NCI-H2196 treated with DMSO at 0.1 percent for 48 hours (cell line): Measurements from ENCODE around the gene TFF2.

Experiments
- DNase-seq: peaks from one replicate; lab custom pipeline; 2025; ENCODE audit not compliant: unreplicated experiment; lab: John Stamatoyannopoulos, UW

Gene TFF2, protein sequence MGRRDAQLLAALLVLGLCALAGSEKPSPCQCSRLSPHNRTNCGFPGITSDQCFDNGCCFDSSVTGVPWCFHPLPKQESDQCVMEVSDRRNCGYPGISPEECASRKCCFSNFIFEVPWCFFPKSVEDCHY

DNA sequence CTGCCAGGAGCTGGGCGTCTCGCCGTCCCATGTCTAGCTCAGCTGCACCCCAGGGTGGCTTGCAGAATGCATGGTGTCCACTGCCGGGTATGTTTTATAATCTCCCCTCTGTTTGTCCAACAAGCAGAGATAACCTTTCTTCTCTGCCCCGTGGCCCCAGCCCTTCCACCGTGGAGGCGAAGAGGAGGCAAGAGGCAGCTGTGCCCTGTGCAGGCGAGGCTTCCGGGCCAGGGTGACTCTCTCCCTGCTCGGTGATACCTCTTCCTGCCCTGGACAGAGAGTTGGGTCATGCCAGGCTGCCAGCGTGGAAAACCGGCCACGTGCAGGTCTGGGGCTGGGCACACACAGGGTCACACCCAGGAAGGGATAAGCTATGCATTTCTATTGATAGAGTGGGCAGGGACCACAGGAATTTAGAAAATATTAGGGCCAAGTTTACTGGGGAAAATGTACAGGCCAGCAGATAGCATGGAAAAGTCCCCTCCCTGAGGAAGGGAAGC lies at the start of gene TFF2:
Gene TFF2, minus strand, starts transcription at position 68 of the 500 bp plus-strand sequence. Its CDS starts 37 bp downstream, at position 31.
- no peak for DNase-seq

DNA sequence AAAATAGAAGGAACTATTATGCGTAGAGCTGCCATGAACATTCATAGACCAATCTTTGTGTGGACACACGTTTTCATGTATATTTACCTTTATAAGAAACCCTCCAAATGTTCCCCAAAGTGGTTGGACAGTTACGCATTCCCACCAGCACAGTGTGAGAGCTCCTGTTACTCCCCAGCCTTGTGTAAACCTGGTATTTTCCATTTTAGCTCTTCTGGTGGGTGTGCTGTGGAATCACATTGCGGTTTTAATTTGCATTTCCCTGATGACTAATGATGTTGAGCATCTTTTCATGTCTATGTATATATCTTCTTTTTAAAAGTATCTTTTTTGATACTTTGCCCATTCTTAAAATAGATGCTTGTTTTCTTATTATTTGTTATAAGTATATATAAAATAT lies 49.7 kb upstream of the TFF2 start:
- no peak for DNase-seq

DNA sequence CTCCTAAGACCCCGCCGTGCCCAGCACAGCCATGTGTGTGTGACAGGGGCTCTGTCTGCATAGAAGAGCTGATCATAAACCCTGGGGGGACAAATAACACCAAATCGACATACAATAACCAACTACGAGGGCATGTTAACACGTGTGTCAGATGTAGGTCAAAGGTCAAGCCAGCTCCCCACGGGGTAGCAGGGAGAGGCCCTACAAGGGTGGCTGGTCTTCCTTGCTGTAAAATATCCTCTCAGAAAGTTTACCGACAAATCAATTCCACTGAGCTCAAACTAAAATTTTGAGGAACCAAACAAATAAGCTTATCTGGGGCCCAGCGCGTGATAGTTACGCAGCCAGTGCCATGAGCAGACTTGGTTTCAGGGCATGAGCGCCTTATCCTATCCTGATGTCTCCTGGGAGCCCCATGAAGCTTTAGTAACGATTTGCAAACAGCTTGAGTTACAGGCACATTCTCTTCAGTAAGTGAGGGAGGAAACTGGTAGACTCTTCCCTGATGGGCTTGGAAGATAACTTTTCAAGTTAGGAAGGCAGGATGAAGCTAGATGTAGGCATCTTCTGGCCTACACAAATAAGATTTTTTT lies 47.7 kb upstream of the TFF2 start:
- DNase-seq, result no peak

DNA sequence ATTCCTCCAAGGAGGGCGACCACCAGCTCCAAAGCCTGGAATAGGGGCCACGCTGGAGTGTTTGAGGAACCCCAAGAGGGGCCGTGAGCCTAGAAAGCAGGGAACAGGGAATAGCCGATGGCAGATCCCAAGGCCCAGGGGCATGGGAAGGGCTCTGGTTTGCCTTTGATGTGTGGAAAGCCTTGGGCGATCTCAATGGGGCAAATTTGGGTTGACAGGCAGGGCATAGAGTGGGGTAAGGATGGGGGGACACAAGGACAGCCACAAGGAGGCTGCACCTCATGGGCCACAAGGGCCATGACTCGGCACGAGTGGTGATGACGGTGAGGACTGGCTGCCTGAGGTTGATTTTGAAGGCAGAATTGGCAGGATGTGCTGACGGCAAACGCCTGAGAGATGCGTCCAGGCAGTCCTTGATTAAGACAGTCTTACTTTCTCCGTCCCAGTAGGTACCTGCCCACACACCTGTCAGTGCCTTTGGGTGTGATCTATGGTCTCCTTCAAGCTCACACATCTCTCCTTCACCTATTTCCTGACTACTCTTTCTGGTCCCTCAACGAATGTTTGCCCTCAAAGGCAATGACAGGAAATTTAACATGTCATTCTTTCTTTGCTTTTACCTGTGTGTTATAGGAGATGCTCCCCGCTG lies 47.1 kb upstream of the TFF2 start:
- DNase-seq, result no peak

DNA sequence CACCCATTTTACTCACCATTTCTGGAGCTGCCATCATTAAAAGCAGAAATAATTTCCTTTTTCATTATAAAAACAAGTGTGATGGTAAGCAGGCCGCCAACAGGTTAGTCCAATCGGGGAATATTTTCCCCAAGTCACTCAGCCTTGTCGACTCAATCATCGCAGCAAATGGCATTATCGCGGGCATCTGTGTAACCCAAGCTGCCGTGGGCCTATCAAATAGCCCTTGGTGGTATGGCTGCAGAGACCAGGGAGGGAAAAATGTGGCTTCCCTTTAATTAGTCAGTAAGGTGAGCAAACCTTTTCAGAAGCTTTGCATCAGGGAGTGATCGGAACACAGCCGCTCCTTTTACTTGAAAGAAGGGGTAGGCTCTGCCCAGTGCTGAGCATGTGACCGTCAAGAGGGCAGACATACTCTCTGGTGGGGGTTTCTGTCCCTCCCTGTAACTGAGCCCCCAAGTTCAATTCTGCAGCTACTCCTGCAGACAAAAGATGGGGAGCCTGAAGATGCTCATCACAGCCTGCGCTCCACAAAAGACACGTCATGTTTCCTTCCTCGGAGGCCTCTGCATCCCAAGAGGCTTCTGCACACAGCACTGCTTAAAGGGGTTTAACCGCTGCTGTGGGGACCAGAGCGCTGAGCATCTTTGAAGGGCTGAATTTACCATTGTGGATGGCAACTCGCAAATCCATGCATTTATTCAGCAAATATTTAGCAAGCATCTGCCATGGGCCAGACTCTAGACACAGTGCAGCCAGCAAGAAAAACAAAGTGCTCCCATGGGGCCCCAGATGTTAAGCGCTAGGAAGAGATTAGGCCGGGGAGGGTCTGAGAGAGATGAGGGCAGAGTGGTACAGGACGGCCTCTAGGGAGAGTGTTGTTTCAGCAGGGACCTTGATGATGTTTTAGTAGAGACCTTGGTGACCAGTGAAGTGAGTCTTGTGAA lies 46.3 kb upstream of the TFF2 start:
- no peak for DNase-seq

DNA sequence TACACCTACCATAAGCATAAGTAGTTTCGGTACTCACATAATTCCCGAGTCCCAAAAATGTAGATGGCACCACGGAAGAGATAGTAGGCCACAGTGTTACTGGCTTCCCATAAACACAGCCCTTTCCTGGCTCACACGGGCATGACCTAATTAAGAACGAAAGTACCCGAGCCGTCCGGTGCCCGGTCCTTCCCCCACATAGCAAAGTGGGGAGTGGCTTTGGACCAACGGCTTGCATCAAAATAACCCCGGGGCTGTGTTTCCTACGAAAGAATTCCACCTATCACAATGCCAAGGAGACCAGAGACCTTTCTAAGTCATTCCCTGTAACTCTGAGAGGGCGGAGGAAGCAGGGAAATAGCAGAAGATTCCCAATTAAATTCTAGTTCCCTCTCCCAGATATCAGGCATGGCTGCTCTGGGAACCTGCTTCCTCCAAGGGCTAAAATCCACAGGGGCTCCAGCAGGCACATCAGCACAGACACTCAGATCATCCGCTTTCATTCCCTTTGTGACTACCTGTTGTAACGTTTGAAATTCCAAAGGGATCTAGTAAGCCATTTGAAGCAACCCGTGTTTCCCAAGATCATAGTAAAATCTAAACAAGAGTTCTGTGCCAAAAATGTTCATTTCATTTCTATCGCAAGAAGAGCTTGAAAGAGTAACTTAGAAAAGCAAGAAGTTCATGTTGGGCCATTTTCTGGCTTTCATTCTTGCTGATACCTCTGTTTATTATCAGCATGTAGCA lies 45.3 kb upstream of the TFF2 start, which contains the start of gene TMPRSS3:
Gene TMPRSS3, minus strand, starts transcription at position 148 of the 747 bp plus-strand sequence. CDS start 635 bp downstream, outside the sequence.
- DNase-seq, result no peak

DNA sequence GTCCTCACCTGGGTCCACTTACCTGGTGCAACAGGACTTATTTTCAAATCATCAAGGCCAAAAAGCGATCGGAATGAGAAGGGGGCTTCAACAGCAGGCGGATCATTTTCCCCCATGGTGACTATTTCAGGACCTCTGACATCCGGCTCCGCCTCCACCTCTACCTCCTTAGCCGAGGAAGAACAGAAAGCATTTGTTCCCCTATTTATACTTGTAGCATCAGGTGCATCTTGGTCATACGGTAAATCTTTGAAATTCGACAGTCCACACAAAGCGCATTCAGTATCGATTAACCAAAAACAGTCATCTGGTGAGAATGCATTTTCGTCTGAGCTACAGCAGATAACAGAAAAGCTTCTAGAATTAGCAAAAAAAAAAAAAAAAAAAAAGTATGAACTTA lies 44.5 kb upstream of the TFF2 start:
- DNase-seq, result no peak

DNA sequence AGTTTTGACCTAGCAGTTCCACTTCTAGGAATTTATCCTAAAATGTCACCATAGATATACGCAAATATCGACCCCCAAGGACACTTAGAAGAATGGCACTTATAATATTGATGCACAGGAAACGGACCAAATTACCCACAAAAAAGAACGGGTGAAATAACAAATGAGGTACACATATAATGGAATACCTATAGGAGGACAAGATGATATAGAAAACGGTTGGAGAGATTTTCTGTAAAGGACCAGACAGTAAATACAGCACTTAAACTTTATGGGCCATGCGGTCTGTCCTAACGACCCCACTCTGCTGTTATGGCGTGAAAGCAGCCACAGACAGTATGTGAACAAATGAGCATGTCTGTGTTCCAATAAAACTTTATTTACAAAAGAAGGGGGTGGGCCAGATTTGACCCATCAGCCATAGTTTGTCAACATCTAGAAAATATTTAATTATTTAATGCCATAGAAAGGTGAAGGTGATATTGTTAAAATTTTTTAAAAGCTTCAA lies 42.7 kb upstream of the TFF2 start:
- no peak for DNase-seq

DNA sequence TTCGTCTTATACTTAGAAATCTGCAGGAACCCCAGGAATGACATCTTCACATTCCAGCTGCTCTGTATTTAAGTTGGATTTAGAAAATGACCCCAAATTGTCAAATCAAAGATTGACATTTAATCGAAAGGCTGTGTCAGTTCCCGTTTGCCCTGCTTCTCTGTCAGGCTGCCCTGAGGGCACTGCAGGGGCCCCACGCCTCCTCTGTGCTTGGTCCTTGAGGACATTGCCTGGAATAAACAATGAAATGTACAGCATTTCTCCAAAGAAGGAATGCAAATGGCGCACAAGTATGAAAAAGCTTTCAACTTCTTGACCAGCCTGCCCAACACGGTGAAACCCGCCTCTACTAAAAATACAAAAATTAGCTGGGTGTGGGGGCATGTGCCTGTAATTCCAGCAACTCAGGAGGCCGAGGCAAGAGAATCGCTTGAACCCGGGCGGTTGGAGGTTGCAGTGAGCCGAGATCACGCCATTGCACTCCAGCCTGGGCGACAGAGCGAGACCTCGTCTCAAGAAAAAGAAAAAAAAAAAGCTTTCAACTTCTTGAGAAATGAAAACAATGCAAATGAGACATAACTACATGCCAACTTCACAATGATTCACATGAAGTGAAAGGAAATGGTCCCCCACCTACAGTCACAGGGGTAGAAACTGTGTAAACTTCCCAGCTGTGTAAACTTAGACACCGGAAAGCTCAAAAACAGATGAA lies 42.1 kb upstream of the TFF2 start:
- no peak for DNase-seq

DNA sequence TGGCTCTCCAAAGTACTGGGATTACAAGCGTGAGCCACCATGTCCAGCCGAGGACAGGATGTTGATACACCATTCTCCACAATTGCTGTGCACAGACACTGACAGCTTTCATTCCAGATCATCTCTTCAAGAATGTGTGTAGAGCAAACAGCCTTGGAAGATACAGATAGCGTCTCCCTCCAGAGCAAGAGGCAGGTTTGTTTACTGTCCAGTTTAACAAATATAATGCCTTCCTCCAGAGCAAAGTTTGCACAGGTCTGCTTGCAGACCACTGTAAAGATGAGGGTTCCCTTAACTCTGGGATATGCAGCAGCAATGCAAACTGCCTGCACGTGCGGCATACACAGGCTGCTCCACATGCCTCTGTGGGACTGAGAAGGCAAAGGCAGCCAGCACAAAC lies 40.5 kb upstream of the TFF2 start:
- no peak for DNase-seq

DNA sequence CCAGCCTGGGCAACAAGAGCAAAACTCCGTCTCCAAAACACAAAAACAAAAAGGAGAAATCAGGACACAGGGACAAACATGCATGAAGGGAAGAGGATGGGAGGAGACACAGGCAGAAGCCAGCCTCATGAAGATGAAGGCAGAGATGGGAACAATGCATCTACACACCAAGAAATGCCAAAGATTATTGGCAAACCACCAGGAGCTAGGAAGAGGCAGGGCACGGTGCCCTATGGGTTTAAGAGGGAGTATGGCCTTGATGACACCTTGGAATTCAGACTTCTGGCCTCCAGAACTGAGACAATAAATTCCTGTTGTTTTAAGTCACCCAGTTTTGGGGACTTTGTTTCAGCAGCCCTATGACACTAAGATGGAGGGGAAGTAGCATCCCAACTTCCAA lies 39.9 kb upstream of the TFF2 start:
- DNase-seq, result no peak

DNA sequence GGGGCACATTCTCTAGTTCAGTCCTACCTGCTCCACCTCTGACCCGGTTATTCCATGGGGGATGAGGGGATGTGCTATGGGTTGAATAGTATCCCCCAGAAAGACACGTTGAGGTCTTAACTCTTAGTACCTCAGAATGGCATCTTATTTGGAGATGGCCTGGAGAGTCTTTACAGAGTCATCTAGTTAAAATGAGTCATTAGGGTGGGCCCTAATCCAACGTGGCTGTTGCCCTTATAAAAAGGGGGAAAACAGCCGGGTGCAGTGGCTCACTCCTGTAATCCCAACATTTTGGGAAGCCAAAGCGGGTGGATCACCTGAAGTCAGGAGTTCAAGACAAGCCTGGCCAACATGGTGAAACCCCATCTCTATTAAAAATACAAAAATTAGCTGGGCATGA lies 39.4 kb upstream of the TFF2 start:
- DNase-seq, result no peak

DNA sequence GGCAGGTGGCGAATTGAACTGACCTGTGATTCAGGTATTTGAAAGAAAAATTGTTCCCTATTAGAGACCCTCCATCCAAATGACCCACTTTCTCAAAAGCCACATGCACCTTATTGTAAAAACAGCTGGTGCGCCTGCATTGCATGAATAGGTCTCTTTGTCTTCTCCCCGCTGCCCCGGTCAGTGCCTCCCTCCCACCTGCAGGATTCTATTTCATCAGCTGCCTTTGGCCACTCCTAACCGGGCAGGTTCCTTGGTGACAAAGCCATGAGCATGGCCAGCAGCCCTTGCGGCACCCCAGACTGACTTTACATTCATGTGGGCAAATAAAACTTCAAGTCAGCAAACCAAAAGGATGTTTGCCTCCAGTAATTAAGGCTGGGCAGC lies 38.6 kb upstream of the TFF2 start:
- peak; percentile 82 for DNase-seq

DNA sequence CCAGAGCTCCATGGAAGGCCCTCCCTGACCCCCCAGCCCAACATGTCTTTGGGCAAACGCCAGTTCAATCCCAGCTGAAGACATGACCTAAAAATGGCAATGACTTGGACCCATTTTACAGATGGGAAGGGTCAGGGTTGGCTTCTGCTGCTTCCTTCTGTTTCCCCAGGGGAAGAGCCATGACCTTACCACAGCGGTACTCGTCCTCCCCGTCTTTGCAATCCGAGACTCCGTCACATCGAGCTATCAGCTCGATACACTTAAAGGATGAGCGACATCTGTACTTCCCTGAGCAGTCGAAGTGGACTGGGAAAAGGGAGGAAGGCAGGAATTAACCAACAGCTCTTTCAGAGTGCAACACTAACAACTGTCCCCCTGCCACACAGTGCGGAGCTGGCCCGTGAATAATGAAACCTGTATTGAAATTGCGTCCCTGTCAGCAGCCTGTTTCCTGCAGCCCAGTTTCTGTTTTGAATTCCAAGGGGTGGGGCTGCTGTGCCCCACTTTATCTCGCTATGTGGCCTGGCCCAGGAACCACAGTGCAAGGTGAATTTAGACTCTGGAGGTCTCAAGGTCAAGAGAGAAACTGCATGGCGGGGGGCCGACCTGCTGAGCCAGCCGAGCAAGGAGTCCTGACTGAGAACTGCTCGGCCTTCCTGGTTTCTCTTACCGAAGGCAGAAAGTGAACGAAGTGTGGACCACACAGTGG lies 38.1 kb upstream of the TFF2 start:
- peak; percentile 53 for DNase-seq

DNA sequence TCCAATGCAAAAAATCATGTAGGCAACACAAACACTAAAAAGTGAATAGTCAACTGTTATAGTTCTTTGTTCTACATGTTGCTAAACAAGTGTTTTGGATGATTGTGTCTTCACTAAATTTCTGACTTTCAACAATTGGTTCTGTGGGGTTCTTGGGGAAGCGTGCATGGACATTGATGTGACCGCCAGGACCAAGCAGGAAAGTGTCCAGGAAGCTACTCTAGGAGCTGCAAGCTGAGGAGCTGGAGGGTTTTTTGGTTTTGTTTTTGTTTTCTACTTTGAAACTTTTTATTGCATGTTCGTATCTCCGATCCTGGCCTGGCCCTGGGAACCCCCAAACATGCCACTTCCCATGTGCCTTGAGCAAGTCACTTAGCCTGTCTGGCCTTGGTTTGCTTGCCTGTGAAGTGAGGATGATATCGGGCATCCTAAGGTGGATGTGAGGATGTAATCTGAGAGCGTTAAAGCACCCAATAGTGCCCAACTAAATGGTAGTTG lies 37.1 kb upstream of the TFF2 start:
- no peak for DNase-seq

DNA sequence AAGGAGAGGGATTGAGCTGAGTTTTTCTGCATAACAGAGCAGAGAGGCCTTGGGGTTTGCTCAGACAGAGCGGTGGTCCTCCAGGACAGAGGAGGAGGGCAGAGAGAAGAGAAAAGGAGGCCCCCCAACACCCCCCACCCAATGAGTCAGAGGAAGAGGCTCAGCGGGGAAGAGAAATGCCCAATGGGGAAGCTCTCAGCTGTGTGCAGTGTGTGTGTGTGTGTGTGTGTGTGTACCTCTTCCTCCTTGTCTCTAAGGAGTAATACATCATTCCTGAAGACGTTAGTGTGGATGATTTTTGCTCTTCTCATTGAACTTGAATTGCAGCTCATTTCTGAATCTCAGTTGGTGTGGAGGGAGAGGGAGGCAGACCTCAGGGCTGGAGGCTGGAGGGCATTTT lies 36.4 kb upstream of the TFF2 start:
- DNase-seq, result no peak

DNA sequence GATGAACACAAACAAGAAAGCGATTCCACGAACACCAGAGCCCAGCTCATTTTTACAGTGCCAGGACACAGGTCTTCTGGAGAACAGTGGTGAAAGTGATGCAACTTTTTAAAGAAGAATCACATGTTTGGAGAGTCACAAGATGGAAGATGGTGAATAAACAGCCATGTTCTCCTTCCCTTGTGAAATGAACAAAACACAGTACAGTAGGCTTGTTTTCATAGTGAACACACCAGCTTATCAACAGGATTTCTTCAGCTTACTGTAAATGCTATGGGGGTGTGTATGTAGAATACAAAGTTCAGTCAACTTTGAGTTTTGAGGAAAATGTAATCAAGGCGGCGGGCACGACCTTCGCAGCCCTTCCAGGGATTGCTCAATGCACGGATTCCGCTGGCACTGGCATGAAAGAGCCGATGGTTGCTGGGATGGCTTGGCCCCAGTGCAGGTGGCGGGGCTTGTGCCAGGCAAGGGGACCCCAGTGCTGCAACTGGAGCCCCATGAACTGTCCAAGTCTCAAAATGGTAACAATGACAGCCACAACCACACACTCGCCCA lies 35.3 kb upstream of the TFF2 start:
- DNase-seq, result no peak

DNA sequence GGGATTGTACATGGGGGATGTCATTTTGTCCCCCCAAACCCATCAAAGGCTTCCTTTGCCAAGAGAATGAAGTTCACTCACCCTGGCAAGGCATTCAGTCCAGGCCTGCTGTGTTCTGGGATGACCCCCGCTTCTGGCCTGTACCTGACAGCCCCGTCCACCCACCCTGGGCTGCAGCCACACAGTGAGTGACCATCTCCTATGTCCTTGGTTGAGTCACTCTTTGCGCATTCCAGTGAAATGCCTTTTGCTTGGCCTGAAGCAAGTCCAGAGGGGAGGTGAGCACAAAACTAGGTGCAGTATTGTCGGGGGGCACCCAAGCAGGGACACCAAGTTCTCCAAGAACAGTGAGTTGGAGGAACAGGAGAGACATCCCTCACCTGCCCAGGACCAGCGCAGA lies 34.8 kb upstream of the TFF2 start:
- no peak for DNase-seq

DNA sequence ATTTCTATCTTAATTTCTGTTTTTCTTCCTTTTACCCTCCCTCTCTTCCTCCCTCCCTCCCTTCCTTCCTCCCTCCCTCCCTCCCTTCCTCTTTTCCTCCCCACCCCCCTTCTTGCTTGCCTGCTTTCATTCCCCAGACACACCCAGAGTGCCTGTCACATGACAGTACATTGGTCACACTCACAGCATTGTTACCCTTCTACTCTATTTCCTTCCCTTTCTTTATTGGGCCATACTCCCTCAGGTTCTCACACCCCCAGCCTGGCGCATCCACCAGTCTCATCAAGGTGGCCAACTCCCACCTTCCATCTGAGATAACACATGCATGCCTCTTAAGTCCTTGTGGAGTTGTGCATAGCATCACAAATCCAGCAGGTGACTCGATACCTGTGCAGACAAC lies 34.2 kb upstream of the TFF2 start:
- DNase-seq, result no peak
